Retina (tissue), 1 donor: ENCODE results near the gene TBCD.
"Not testable (repeated sequence)": the region's sequence is repeated elsewhere in the genome, so short reads cannot be mapped to it uniquely, and the experiment has no call there.

ENCODE experiments used
- DNase-seq: peaks from one replicate; pipeline ENCODE4 v3.0.0-alpha.2; 2016

Gene TBCD

DNA sequence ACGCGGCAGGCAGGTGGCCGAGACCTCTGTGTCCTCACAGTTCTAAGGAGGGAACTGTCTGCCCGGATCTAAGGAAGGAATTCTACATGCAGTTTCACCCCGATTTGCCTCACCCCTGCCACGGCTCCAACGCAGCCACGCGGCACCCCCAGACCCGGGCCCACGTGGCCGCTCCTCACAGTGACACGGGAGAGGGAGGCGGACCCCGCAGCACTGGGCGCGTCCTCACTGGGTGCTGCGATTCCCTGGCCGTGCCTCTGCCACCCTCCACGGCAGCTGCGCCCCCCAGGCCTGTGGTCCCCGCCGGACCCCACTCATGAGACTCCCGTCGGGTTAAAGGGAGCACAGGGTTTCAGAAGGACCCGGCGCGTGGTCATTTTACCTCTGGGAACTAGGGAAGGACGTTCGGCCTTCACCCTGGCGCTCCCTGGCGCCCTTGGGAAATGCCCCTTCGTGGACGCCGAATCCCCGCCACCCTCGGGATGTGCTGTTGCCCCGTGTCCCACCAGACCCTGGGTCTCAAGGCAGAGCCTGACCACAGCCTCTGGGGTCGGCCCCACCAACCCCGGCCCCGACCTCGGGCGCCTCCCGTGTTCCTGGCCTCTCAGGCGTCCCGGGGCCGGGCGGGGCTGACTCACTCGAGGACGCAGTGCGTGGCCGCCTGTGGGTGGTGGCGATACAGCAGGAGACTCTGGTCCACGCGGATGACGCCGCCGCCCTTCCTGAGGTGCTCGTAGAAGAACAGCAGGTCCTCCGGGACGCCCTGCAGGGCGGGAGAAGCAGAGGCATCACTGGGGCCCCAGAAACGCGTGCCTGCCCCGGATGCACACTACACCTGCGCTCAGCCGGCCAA is 208.8 kb downstream of the TBCD start:
- no peak for DNase-seq

DNA sequence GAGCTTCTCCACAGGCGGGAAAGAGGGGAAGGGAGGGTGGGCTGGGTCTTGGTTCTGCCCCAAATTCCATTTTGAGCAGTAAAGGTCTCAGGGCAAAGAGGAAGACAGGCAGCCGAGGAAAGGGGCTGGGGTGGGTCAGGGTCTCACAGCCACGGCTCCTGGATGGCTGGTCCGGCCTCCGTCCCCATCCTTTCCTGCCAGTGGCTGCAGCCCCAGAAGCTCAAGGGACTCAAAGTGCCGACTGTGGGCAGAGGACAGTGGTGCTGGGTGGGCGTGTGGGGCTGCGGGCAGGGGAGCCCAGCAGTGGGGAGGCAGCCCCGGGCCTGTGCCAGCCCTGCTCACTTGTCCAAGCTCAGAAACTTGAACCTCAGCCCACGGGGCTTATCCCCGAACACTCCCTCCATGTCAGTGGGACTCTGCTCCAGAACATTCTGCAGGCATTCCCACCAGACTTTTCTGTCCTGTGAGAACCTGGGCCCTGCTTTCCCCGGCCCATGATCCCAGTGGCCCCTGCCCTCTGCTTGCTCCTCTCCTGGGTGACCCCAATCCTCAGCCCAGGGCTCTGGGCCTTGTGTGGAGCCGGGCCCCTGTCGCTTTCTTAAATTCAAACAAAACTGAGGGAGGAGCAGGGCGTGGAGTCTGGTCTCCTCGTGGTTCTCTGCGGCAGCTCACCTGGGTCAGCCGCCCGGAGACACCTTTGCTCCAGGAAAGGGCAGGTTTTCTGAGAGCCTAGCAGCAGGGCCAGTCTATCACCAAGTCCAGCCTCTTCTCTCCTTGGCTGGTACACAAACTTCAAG is 209.7 kb downstream of the TBCD start:
- DNase-seq: no peak

- no peak for DNase-seq
Measured at GRCh38 chr17:82962163-82962720, 210.4 kb downstream of the TBCD start.

DNA sequence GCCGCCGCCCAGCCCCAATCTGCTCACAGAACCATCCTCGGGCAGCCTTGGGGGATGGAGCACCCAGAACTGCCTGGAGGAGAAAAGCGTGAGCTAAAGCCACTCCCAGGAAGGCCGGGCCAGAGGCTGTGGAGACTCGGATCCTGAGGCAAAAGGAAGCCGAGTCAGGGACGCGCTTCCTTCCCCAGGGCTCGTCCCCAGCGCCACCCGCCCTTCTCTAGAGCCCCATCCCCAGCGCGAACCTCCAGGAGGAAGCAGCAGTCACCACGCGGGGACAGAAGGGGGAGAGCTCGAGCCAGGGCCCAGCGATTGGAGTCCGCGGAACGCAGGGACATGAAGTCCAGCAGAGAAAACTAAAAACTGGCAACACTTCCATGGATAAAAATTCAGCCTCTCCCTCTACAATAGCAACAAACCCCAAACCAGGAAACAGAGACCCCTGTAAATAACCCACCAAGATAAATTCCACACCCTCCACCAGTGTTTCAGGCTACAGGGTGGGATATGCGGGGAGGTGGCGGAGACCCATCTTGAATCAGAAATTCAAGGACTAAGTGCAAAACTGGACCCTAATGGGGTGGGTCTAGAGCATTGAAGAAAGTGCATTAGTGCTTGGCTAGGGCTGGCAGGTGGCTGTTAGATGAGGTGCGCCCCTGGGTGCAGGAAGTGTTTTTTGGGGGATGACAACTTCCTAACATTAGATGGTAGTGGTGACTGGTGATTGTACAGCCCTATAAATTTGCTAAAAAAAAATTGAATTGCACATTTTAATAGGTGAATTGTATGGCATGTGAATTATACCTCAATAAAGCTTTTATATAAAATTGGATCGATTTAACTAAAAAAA is 211.5 kb downstream of the TBCD start:
- peak; percentile 78 for DNase-seq

- DNase-seq: not testable (repeated sequence)
Measured at GRCh38 chr17:82964451-82964850, 212.6 kb downstream of the TBCD start.

- no peak for DNase-seq
Measured at GRCh38 chr17:82964851-82965341, 213.0 kb downstream of the TBCD start.

- DNase-seq: no peak
Measured at GRCh38 chr17:82965371-82965770, 213.5 kb downstream of the TBCD start.

GRCh38 chr17:82966415-82966814 is 214.6 kb downstream of the TBCD start:
- DNase-seq: no peak

DNA sequence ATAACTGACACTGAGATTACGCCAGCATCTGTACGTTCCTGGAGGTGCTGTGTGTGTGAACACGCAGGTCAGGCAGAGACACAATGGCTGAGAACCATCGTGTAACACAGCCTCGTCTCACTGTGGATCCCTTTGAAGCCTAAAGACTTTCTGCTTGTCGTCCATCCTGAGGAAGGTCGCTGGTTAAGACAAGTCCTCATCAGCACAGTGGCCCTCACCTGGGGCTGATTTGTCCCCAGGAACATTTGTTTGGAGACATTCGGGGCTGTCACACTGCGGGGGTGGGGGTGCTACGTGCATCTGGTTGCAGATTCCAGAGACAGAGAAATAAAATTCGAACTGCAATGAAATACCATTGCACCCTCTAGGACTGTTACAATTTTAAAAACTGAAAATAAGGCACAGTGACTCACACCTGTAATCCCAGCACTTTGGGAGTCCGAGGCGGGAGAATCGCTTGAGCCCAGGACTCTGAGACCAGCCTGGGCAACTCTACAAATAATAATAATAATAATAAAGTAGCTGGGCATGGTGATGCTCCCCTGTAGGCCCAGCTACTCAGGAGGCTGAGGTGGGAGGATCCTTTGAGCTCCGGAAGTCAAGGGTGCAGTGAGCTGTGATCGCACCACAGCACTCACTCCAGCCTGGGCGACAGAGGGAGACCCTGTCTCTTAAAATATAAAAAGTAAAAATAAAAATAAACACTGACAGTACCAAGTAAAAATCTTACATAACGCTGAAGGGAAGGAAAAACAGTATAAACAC is 215.6 kb downstream of the TBCD start:
- DNase-seq: no peak

GRCh38 chr17:82968033-82968841 is 216.4 kb downstream of the TBCD start:
- DNase-seq: not testable (repeated sequence)

- DNase-seq: no peak
Measured at GRCh38 chr17:82970067-82970466, 218.2 kb downstream of the TBCD start.

- DNase-seq: no peak
Measured at GRCh38 chr17:82970818-82971590, 219.1 kb downstream of the TBCD start.

GRCh38 chr17:82972836-82973372 is 221.0 kb downstream of the TBCD start:
- no peak for DNase-seq

DNA sequence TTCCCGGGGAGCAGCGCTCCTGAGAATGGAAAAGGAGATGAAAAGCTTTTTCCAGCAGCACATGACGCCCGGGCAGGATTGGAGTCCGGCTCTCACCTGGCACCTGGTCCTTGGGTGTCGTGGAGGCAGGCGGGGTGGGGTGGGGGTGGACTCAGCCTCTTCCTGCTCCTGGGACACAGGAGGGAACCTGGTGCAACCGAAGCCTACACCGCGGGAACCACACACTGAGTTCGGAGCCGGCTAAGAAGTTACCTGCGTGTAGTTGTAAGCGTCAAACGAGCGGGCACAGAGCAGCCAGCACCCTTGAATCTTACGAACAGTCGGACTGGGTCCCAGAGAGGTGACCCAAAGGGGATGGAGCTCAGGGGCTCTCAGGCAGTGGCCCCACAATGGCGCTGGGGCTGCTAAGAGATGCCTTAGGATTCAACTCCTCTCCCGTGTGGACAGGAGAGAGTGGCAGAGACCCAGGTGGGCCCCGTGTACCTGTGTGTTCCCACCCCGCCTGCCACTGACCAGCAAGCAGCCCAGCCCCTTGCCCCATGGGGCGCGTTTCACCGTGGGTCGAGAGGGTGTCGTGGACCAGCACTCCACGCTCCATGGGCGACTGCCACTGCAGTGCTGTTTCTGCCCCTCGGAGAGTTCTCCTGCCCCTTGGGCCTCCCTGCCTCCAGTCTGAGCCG is 221.7 kb downstream of the TBCD start:
- no peak for DNase-seq

- peak; percentile 67 for DNase-seq
Measured at GRCh38 chr17:82974136-82974952, 222.5 kb downstream of the TBCD start.

DNA sequence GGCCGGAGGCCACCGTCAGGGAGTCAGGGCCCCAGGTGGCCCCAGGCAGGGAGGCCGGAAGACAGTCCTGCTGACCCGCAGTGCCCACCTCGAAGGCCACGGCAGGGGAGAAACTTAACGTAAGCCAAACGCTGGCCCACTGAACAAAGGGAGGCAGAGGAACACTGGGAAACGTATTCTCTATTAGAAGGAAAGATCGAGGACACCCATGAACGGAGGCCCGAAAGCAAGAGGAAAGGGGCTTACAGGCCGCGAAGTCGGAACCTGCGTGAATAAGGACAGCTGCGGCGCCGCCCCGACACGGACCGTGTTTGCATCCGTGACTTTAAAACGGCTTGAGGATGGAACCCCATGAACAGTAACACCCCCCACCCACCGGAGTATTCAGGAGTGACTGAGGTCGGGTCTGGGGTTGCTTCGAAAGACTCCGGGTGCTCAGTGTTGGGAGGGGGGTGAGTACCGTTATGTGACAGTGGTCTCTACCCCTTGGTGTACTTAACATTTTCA is 225.2 kb downstream of the TBCD start:
- no peak for DNase-seq

GRCh38 chr17:82977606-82978005 is 225.7 kb downstream of the TBCD start:
- DNase-seq: no peak

GRCh38 chr17:82978765-82979349 is 227.0 kb downstream of the TBCD start:
- DNase-seq: no peak
